T-helper 1 cell (primary cell): ENCODE data around the gene NEMP1.
"Not testable (repeated sequence)": the region's sequence is repeated elsewhere in the genome, so short reads cannot be mapped to it uniquely, and the experiment has no call there.

Experiments
- DNase-seq, 5 donors: peaks; one replicate each; pipeline ENCODE4 v3.0.0-alpha.2; 2012 to 2020
- total RNA-seq, 4 donors: gene quantifications; one replicate each; lab custom pipeline; 2026; lab: John Stamatoyannopoulos, UW

NEMP1 gene
- 21.2 to 61.8 (median 42.3) reads per million in 4 donors for total RNA-seq

- peak; percentile 93 to 100 (median 96) for DNase-seq
These were observed at the start of gene NEMP1 for GRCh38 chr12:57078519-57079404. NEMP1 (minus strand) TSS chr12:57078791; CDS start chr12:57078745, 46 bp downstream.

GRCh38 chr12:57127726-57128518 is 49.3 kb upstream of the NEMP1 start, which contains the start of gene LRP1:
LRP1 (plus strand) TSS chr12:57128483; CDS start chr12:57128965, 482 bp downstream.
- peak; percentile 59 to 81 (median 73) for DNase-seq

- DNase-seq, result peak in 4 of 5 donors; percentile 14 to 31 (median 26)
These were observed 48.6 kb upstream of the NEMP1 start for GRCh38 chr12:57127101-57127725.

- no peak for DNase-seq
These were observed 48.0 kb upstream of the NEMP1 start for GRCh38 chr12:57126561-57126960.

- DNase-seq, result no peak
These were observed 47.5 kb upstream of the NEMP1 start for GRCh38 chr12:57126061-57126460.

- DNase-seq, result peak; percentile 41 to 76 (median 64)
These were observed 45.8 kb upstream of the NEMP1 start for GRCh38 chr12:57124261-57124877.

GRCh38 chr12:57123813-57124212 is 45.2 kb upstream of the NEMP1 start:
- no peak for DNase-seq

GRCh38 chr12:57120718-57121117 is 42.1 kb upstream of the NEMP1 start:
- not testable (repeated sequence) for DNase-seq

GRCh38 chr12:57119294-57120085 is 40.9 kb upstream of the NEMP1 start:
- DNase-seq, result no peak

- no peak for DNase-seq
These were observed 40.2 kb upstream of the NEMP1 start for GRCh38 chr12:57118711-57119271.

- DNase-seq, result no peak
These were observed 38.1 kb upstream of the NEMP1 start for GRCh38 chr12:57116580-57117281.

GRCh38 chr12:57112492-57113294 is 34.1 kb upstream of the NEMP1 start:
- no peak for DNase-seq

- DNase-seq, result peak; percentile 72 to 92 (median 82)
These were observed 32.6 kb upstream of the NEMP1 start, which contains the start of gene STAT6 for GRCh38 chr12:57111031-57111734. STAT6 (minus strand) TSS chr12:57111362; CDS start chr12:57108278, 3,084 bp downstream.

GRCh38 chr12:57110104-57111030 is 31.8 kb upstream of the NEMP1 start:
- peak; percentile 61 to 70 (median 69) for DNase-seq

- no peak for DNase-seq
These were observed 30.9 kb upstream of the NEMP1 start for GRCh38 chr12:57109207-57110103.

- DNase-seq, result no peak
These were observed 29.0 kb upstream of the NEMP1 start for GRCh38 chr12:57107456-57108155.
